Retina (tissue), 1 donor: ENCODE results near the gene AGPAT2.

Experiments used
- DNase-seq: peaks from one replicate; pipeline ENCODE4 v3.0.0-alpha.2; 2016

AGPAT2 gene

DNA sequence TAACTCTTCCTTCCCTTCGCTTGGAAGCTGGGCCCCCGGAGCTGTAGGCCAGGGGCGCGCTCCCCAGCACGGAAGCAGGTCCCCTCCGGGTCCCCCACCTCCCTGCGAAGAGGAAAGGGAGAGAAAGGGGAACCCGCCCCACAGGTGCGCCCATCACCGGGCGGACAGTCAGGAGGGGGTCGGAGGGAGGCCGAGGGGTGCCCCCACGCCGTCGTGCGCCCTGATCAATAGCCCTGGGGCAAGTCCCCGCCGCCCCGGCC is 793 bp downstream of the AGPAT2 start:
- DNase-seq = no peak

DNA sequence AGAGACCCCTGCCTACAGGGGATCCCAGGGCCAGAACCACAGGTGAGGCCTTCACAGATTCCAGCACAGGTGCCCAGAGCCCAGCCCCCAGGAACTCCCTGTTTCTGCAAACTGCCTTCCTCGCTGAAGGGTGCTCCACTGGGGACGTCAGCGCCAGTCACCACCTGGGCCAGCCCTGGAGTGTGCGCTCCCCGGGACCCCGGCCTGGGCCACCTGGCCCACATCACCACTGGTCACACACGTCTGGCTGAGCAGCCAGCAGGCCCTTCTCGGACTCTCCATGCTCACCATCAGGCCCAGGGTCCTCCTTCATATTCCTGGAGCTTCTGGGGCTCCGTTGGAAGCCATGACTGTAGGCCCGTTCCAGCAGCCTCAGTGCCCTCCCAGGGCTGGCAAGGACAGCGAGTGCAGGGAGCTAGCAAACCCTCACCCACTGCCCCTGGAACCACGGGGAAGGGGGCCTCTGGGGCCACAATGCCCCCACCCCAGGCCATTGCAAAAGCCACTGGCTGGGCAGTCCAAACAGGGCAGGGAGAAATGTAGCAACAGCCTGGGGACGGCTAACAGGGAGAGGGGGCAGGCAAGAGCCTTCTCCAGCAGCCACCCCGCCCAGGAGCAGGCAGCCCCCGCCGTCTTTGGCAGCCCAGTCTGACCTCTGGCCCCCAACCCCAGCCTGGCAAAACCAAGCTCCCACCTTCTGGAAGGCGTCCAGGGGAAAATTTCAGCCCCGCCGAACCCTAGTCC is 1.3 kb downstream of the AGPAT2 start:
- no peak for DNase-seq

- no peak for DNase-seq
These were observed 2.0 kb downstream of the AGPAT2 start for GRCh38 chr9:136685216-136685615.

DNA sequence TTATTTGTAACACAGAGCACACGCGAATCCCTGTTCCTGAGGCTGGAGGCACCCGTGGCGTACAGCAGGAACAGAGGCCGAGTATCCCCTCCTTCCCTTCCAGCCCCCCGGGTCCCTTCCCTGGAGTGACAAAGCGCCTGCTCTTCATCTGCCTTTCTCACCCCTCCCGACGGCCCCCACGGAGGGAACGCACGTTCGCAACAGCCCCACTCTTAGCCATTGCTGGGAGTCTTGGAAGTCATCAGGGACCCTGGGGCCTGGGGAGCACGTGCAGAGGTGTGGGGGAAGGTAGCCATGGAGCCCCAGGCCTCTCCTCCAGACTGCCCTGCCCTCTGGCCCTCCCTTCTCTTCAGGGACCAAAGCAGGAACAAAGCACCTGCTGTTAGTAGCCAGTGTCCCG is 2.5 kb downstream of the AGPAT2 start:
- no peak for DNase-seq

- no peak for DNase-seq
These were observed 2.9 kb downstream of the AGPAT2 start for GRCh38 chr9:136684339-136684738.

DNA sequence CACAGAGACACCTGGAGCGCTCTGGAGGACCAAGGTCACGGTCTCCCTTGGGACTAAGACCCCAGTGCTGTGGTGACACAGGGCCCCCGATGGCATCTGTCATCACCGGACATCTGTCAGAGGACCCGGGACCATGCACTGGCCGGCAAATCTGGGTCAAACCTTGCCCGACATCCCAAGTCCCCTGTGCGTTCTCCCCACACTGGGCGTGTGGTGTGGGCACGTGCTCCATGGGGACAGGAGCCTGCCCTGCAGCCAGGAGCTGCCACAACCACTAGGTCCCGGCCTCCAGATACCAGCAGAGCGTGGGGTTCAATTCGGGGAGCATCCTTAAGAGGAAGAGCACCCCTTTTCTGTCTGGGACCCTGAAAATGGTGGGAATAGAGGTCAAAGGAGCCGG is 3.5 kb downstream of the AGPAT2 start:
- peak; percentile 32 for DNase-seq

DNA sequence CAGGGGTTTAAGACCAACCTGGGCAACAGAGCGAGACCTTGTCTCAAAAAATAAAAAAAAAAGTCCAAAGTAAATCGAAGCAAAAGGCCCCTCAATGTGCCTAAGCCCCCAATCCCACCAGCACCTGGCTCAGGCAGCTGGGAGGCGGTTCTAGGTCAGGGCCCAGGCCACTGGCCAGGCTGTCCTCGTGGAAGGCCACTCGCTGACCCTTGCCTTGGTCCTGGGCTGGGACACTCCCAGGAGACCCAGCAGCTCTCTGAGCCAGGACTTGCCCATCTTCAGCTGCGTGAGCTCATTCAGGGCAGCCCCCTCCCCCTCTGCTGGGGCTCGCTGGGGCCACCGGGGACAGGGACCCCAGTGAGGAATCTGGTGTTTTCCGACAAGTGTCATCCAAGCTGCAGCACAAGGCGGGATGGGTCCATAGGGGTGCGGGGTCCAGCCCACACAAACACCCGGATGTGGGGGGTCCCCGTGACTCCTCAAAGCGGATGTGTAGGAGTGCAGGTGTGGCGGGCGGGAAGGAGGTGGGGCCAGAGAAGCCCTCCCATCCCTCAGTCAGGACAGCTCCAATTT is 4.0 kb downstream of the AGPAT2 start:
- DNase-seq = no peak

DNA sequence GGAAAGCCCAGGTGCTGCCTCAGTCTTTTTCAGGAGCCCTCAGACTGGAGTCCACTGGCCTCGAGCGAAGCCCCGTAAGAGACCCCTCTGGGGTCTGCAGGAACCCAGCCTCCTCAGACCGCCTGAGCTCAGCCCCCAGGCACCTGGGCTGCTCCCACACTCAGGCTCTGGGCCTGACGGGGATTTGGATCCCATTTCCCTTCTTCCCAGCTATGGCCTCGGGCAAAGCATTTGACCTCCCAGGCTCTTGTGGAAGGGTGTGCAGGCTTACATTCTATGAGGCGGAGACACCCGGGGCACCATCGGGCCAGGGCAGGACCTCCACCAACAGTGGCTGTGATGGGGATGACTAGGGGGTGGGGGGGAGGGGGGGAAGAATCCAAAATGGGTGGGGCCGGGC is 4.5 kb downstream of the AGPAT2 start:
- no peak for DNase-seq

DNA sequence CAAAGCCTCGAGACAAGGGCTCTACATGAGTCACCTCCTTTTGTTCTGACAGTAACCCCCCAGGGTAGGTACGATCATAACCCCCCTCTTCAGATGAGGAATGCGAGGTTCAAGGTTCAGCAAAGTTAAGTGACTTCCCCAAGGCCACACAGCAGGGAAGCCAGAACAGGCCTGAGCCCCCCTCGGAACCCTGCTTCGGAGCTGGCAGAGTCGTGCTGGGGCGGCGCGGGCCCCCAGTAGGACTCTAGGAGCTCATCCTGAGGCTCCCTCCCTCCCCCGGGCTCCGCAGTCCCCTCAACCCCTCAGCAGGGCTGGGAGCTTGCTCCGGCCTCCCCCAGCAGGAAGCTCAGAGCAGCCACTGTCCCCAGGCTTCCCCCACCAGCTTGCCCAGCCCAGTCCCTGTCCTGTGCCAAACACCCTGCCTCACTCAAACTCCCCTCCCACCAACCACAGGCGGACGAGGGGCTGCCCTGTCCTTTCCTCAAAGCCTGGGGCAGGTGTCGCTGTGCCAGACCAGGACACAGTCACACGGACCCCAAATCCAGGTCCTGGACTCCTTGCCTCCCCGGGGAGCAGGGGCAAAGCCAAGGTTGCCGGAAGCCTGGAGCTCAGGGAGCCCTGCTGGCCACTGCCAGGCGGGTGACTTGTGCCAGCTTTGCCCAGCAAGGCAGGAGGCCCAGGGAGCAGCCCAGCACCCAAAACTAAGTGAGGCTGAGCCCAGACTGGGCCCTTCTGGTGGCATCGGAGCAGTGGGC is 5.1 kb downstream of the AGPAT2 start:
- DNase-seq = no peak

DNA sequence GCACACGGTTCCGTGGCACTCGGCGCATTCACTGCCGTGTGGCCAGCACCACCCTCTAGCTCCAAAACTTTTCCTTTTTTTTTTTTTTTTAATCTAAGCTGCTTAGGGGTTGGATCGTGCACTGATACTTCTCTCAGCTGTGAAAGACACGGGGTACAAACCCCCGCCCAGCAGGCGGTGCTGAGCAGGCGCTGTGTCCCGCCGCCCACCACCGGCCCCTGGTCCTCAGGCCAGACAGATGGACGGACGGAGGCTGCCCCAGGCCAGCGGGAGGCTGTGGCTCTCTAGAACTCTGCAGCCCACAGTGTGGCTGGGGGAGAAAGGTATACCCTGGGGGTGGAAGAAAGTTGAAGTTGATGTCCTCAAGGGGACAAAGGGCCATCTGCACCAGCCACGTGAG is 6.2 kb downstream of the AGPAT2 start:
- DNase-seq = no peak

DNA sequence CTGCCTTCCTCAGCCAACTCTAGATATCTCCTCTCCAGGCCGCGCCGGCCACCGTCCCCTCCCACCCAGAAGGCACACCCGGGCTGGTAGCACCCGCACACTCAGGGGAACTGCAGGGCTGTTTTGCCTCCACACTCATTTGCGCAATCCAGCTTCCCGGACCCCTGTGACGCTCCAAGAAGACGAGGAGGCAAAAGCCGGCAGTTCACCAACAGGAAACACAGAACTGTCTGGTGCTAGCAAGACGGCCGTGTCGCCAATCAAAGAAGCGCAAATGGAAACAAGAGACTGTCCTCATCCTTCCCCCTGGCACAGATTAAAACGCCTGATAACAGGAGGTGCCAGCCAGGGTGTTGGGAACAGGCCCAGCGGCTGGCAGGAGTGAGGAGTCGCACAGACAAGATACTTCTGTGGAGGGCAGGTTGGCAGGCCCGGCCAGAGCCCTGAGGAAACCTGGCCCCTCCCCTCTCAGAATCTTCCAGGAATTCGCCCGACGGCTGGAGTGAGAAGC is 7.8 kb downstream of the AGPAT2 start:
- DNase-seq = no peak

GRCh38 chr9:136678624-136679023 is 8.6 kb downstream of the AGPAT2 start:
- no peak for DNase-seq

GRCh38 chr9:136678034-136678433 is 9.2 kb downstream of the AGPAT2 start:
- no peak for DNase-seq

- DNase-seq = no peak
These were observed 10.2 kb downstream of the AGPAT2 start for GRCh38 chr9:136676920-136677686.

DNA sequence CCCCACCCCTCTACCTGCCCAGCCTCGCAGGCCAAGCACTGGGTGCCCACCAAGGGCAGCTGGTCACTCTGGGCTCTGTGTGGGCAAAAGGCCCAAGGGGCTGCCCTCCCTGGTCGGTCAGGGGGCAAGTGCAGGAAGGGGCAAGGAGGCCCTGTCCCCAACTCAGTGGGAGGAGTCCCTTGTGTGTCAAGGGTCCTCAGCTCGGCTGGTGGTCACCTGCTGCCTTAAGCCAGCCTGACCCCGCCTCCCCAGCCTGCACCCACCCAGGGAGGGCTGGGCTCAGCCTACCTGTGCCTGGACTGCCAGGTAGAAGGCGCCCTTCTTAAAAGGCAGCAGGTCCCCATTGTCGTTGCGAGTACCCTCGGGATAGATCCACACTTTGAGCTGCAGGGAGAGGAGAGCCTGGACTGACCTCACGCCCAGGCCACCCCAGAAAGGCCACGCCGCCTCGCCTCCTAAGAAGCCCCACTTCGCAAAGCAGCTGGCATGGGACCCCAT is 10.9 kb downstream of the AGPAT2 start:
- no peak for DNase-seq

DNA sequence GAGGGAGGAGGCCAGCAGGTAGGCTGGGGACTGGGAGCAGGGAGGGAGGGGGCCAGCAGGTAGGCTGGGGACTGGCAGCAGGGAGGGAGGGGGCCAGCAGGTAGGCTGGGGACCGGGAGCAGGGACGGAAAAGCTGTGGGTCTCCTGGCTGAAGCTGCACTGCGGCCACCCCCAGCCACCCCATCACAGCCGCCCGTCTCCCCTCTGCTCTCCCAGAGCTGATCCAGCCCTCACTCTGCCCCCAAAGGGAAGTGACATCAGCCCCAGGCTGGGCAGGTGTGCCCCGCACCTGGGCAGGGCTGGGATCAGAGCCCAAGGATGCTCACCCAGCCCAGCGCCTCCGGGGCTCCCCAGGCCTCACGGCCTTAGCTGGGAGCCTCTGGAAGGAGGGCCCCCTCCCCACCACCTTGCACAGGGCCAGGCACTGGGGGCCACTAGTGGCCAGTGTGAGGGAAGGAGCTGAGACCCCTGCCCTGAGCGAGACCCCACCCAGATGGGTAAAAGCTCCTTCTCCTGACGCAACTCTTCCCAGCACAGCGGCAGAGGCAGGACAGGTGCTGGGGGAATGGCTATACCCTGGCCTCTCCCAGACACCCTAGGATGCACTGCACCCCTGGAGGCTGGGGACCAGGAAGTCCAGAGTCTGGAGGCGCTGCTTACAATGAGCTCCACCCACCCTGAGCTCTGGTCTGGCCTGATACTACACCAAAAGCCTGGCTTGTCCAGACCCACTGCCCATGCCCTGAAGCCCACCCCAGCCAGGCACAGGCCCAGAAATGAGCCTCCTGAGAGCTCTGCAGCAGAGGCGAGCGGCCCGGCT is 11.6 kb downstream of the AGPAT2 start:
- no peak for DNase-seq

DNA sequence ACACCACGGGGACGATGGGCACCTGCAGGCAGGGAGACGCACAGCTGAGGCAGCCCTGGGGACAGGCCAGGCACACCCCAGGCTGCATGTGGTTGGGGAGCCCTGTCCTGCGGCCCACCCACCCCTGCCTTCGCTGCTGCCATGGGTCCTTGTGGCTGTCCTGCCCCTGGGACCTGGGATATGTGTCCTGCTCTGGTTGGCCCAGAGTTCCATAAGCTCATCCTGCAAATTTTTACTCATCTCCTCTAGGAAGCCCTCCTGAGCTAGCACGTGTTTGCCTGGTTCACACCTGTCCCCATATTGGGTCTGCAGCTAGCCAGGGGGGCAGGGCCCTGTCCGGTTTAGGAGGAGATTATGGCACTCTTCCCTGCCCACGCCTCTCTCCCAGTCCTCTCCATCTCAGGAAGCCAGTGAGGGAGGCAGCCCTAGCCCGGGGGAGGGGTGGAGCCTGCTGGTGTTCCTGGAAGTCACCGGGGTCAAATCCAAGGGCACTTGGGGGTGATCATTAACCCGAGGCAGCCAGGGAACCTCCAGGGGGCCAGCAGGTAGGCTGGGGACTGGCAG is 12.4 kb downstream of the AGPAT2 start:
- no peak for DNase-seq

- DNase-seq = no peak
These were observed 13.1 kb downstream of the AGPAT2 start for GRCh38 chr9:136673975-136674785.

DNA sequence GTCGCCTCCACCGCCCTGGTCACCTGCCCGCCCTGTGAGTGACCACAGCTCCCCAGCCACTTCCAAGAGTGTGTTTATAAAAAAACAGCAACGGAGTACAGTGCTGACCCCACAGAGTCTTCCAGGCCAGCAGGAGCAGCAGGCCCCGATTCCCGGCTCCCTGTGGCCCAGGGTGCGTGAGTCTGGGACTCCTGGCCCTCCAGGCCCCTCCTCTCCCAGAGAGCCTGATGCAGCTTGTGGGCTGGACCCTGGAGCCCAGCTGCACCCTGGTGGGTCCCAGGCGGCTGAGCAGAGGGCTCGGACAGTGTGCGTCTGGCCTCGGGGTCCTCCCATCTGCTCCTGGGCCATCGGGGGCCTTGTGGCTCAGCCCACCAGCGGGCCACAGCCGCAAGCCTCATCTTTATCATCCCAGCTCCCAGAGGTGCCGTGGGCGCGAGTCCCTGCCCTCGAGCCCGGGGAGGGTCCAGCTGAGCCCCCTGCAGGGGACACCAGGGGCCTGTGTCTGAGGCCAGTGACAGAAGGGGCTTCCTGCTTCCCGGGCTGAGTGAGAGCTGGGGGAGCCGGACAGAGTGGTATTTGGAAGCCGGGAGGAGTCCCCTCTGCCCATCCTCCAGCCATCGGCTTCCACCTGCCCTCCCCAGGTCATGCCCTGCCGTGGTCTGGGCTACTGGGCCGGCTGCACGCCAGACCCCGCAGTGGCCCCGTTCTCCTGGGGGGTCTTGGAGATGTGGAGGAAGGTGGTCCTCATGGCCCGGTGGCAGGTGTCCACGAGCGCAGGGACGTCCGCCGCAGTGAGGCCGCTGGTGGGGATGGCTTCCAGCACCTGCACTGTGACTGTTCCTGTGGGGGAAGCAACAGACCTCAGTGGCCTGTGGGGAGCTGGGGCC is 13.9 kb downstream of the AGPAT2 start:
- no peak for DNase-seq
